Activated CD8-positive, alpha-beta memory T cell treated with anti-CD3 and anti-CD28 coated beads for 48 hours (primary cell): ENCODE measurements around the gene SNX6.
A peak's percentile ranks its signal among the peaks of the same experiment; 100 is the strongest.
"Not testable (repeated sequence)": the region's sequence is repeated elsewhere in the genome, so short reads cannot be mapped to it uniquely, and the experiment has no call there.

Experiments used
- DNase-seq, 3 experiments: peaks; one replicate each; pipeline ENCODE4 v3.0.0-alpha.2; 2020; ENCODE audit warnings: low read depth in 2 of 3, low spot score in 2 of 3

SNX6 gene

DNA sequence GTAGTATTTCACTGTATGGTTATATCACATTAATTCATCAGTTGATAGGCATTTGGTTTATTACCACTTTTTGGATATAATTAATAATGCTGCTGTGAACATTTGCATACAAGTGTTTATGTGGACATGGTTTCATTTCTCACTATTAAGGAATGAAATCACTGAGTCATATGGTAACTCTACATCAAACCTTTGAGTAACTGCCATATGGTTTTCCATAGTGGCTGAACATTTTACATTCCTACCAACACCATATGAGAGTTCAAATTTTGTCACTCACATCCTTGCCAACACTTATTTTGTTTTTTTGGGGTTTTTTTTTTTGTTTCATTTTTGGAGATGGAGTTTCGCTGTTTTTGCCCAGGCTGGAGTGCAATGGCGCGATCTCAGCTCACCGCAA, 60.2 kb downstream of the SNX6 start:
- no peak for DNase-seq

- DNase-seq: no peak
These were observed 61.1 kb downstream of the SNX6 start for GRCh38 chr14:34568803-34569202.

GRCh38 chr14:34562776-34563150, 67.2 kb downstream of the SNX6 start:
- DNase-seq: no peak

DNA sequence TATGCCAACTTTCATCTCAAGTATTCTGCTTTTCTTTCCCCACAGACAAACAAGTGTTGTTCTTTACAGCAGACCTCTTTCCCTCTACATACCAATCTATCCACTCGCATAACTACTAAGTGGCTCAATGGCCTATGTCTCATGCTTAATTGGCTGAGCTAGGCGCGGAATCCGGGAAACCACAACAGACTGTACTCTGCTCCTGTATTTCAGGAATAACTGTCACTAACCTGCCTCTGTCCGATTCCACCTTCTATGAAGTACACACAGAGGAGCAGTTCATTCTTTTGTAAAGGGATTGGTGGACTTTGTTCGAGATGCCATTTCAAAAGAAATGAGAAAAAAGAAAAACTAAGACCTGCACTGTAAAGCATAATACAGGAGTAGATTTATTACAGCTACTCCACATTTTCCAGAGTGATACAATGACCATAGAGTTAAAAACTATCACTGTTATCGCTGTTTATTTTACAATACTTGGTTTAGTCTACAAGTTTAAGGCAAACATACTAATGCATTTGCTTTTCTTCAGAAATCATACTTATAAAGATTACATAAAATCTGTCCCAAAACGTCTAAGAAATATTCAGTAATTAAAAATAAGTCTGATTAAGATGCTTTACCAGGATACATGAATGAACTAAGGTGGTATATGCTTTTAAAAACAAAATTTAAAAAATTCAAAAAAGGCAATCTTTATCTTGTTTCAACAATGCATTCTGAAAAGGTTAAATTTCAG, 67.7 kb downstream of the SNX6 start:
- DNase-seq: not testable (repeated sequence)

DNA sequence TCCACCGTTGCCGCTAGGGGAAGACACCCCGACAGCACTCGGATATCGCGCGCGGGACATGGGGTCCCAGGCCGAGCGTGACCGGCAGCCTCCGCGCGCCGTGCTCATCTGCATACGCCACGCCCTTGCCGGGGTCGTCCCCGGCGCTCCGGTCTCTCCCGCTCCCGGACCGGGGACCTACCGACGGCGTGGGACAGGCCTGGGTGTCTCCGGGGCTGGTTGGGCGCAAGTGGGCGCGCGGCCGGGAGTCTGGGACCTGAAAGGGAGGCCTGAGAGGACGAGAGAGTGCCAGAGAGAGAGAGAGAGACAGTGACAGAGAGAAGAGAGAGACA, 73.5 kb downstream of the SNX6 start:
- not testable (repeated sequence) for DNase-seq

DNA sequence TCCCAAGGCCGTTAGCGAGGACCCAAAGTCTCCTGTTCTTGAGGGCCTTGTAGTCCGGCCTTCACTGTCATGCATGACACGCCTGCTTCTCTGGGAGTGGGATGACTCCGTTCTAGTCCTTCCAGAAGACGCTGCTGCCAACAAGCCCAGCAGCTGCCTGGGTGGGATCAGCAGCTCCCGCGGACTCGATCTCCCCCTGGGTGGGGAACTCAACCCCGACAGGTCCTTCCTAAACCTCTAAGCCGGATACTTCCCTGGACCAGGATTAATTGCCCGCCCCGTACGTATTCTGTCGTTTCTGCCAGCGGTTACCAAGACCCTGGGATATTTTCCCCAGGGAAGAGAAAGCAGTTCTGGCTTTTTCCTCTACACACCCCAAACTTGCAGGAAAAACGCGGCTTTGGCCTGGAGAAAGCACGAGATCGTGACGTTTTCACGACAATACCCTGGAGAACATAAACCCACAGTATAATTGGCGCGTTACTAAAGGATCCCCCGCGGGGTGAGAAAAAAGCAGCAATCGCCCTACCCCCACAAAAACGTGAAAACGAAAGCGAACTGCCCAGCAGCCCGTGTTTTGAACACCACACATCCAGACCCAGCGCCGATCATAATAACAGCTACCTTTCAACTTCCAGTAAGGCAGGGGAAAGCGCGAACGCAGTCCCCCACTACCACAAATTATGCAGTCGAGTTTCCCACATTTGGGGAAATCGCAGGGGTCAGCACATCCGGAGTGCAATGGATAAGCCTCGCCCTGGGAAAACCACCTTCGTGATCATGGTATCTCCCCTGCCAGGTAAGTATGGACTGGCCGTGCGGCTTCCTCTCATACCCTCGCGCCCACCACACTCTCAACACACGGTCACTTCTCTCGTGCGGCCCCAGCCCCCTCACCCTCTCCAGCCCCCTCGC, 74.1 kb downstream of the SNX6 start:
- DNase-seq: not testable (repeated sequence)

DNA sequence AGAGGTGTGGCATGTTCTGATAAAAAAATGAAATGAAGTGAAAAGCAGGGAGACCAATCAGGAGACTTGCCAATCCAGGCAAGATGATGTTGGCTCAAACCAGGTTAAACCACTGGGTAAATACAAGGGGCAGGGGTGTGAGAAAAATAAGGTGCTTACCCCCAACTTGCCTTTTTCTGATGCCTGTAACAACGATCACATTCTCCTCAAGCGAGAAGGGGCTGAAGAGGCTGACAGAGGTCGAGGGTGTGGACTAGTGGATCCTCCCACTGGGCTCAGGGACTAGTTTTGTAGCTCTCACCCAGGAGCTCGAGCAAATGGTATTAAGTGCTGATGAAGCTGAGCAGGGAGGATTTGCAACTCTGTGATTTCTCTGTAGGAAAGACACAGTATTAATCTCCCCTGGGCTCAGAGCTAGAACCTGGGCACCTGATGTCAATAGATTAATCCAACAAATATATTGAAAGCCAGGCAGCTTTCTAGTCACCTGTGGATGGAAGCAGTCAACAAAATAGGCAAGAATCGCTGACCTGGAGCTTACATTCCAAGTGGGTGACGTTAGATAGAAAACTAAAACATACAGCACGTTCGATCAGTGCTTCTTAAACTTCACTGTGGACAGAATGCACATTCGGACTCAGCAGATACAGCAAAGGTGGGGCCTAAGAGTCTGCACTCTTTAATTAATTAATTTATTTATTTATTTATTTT, 75.3 kb downstream of the SNX6 start:
- no peak for DNase-seq

GRCh38 chr14:34549276-34549966, 80.5 kb downstream of the SNX6 start:
- not testable (repeated sequence) for DNase-seq

DNA sequence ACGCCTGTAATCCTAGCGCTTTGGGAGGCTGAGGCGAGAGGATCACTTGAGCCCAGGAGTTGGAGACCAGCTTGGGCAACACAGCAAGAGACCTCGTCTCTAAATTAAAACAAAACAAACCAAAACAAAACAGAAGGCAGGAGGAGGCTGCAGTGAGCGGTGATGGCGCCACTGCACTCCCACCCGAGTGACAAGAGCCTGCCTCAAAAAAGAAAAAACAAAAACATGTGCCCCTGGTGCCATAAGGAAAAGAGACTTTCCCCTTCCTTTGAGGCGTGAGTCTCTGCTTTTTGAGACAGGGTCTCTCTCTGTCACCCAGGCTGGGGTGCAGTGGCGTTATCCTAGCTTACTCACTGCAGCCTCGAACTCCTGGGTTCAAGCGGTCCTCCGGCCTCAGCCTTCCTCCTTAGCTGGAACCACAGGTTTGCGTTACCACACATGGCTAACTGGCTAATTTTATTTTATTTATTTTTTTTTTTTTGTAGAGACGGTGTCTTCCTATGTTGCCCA, 81.4 kb downstream of the SNX6 start:
- no peak for DNase-seq

GRCh38 chr14:34547136-34547520, 82.8 kb downstream of the SNX6 start:
- not testable (repeated sequence) for DNase-seq

DNA sequence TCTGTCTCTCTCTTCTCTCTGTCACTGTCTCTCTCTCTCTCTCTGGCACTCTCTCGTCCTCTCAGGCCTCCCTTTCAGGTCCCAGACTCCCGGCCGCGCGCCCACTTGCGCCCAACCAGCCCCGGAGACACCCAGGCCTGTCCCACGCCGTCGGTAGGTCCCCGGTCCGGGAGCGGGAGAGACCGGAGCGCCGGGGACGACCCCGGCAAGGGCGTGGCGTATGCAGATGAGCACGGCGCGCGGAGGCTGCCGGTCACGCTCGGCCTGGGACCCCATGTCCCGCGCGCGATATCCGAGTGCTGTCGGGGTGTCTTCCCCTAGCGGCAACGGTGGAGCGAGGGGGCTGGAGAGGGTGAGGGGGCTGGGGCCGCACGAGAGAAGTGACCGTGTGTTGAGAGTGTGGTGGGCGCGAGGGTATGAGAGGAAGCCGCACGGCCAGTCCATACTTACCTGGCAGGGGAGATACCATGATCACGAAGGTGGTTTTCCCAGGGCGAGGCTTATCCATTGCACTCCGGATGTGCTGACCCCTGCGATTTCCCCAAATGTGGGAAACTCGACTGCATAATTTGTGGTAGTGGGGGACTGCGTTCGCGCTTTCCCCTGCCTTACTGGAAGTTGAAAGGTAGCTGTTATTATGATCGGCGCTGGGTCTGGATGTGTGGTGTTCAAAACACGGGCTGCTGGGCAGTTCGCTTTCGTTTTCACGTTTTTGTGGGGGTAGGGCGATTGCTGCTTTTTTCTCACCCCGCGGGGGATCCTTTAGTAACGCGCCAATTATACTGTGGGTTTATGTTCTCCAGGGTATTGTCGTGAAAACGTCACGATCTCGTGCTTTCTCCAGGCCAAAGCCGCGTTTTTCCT, 83.4 kb downstream of the SNX6 start:
- DNase-seq: not testable (repeated sequence)

- DNase-seq: not testable (repeated sequence)
These were observed 89.5 kb downstream of the SNX6 start for GRCh38 chr14:34540181-34541059.

- DNase-seq: peak; percentile 87 to 90 (median 87)
These were observed 90.4 kb downstream of the SNX6 start, which contains the start of gene EAPP for GRCh38 chr14:34539407-34540180. EAPP (minus strand) TSS chr14:34539701; CDS start chr14:34539628, 73 bp downstream.

DNA sequence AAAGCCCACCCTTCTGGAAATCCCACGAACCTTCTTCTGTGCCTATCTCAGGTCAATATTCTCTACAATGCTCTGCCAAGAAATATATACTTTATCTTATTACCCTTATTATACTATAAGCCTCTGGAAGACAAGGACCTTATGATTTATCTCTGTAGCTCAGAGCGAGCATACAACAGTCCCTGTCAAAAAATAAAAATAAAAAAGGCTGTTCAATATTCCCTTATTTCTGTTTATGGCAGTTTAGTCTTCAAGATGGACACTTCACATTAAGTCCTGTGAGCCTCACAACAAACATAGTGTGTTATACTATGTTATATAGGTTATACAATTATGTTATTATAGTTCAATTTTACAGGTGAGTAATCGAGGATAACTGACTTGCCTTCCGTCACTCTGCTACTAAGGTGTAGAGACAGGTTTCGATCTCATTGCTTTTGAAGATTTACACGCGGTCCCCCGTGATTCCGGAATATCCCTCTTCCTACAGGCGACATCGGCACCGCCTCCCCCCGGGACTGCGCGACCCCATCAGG, 91.0 kb downstream of the SNX6 start:
- DNase-seq: no peak

DNA sequence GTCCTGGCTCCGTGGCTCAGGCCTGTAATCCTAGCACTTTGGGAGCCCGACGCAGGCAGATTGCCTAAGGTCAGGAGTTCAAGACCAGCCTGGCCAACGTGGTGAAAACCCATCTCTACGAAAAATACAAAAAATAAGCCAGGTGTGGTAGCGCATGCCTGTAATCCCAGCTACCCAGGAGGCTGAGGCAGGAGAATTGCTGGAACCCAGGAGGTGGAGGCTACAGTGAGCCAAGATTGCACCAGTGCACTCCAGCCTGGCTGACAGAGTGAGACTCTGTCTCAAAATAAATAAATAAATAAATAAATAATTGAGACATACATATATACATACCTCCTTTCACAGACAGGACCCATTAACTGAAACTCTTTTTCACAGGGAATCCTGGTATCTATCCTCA, 91.9 kb downstream of the SNX6 start:
- not testable (repeated sequence) for DNase-seq

GRCh38 chr14:34537677-34538009, 92.3 kb downstream of the SNX6 start:
- DNase-seq: no peak

DNA sequence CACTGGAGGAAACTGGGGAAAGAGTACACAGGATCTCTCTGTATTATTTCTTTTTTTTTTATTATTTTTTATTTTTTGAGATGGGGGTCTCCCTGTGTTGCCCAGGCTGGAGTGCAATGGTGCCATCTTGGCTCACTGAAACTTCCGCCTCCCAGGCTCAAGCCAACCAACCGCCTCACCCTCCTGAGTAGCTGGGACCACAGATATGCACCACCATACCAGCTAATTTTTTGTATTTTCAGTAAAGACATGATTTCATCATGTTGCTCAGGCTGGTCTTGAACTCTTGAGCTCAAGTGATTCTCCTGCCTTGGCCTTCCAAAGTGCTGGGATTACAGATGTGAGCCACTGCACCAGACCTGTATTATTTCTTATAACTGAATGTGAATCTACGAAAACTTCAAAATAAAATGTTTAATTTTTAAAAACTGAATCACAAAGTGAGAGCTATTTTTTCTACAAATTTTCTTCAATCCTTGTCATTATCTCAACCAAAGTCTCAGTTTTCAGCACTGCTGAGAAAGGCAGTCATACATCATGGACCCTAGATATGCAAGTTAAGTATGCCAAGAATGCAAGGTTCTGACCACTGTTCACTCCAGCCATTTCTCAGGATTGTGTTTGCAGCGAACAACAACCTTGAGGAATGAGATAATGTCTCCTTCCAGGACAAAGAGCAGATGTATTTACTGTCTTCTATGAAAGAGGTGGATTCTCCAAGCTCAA, 92.8 kb downstream of the SNX6 start:
- DNase-seq: no peak
